Activated naive CD8-positive, alpha-beta T cell treated with anti-CD3 and anti-CD28 coated beads for 36 hours (primary cell): ENCODE results near the gene FXN. TPM values are rescaled to one million over a fixed set of nuclear protein-coding genes. Genes with fewer than 3 reads are reported as not detected.

ENCODE experiments used
- DNase-seq: peaks from one replicate; pipeline ENCODE4 v3.0.0; 2021
- H3K27ac Mint-ChIP-seq: one replicate; pipeline ENCODE4 v1.8.0; 2022; ENCODE audit warnings: mild to moderate bottlenecking, moderate library complexity, mixed read lengths
- H3K27me3 Mint-ChIP-seq: one replicate; pipeline ENCODE4 v1.8.0; 2022; ENCODE audit warnings: mild to moderate bottlenecking, mixed read lengths
- H3K36me3 Mint-ChIP-seq: one replicate; pipeline ENCODE4 v1.8.0; 2021; ENCODE audit warnings: mild to moderate bottlenecking, mixed read lengths
- H3K4me1 Mint-ChIP-seq: one replicate; pipeline ENCODE4 v1.8.0; 2021; ENCODE audit warnings: mixed read lengths
- H3K4me3 Mint-ChIP-seq: one replicate; pipeline ENCODE4 v1.8.0; 2022; ENCODE audit warnings: mild to moderate bottlenecking, moderate library complexity, mixed read lengths
- H3K9me3 Mint-ChIP-seq: one replicate; pipeline ENCODE4 v1.8.0; 2022; ENCODE audit warnings: mixed read lengths
- total RNA-seq, 2 experiments: library from RNA; stranded (reverse); gene quantifications; one replicate each; pipeline ENCODE4 v1.2.3, GENCODE V29; 2021

FXN gene
- total RNA-seq, 2 experiments from 2014 or later: 32.0 to 35.9 TPM

GRCh38 chr9:69145144-69145715 is 109.7 kb downstream of the FXN start:
- Mint-ChIP-seq H3K27ac (no peak overlapping the region), H3K4me3 (no peak overlapping the region), H3K27me3 (no peaks in the 10 kb centered on the region), H3K36me3 (no peaks in the 10 kb centered on the region), H3K9me3 (no peaks in the 10 kb centered on the region), H3K4me1 (no peaks in the 10 kb centered on the region)
- DNase-seq: no peak

GRCh38 chr9:69147041-69147834 is 111.7 kb downstream of the FXN start:
- Mint-ChIP-seq H3K4me1 (no peaks in the 10 kb centered on the region), H3K36me3 (no peaks in the 10 kb centered on the region), H3K9me3 (no peaks in the 10 kb centered on the region), H3K27ac (no peak overlapping the region), H3K4me3 (no peak overlapping the region), H3K27me3 (no peaks in the 10 kb centered on the region)
- DNase-seq: no peak

- no peaks in the 10 kb centered on the region for H3K4me1 Mint-ChIP-seq
- H3K9me3 Mint-ChIP-seq: no peaks in the 10 kb centered on the region
- DNase-seq: no peak
- H3K27ac Mint-ChIP-seq: no peak overlapping the region
- H3K36me3 Mint-ChIP-seq: no peaks in the 10 kb centered on the region
- H3K4me3 Mint-ChIP-seq: no peak overlapping the region
- no peaks in the 10 kb centered on the region for H3K27me3 Mint-ChIP-seq
These were observed 113.8 kb downstream of the FXN start for GRCh38 chr9:69149321-69149807.

Other genes starting within 250 kb of the FXN start
- not detected for gene PRKACG, start 21.6 kb upstream of the FXN start, total RNA-seq
- 1 to 10 TPM; 4.1 to 5.9 TPM for gene TJP2, start 138.5 kb downstream of the FXN start, total RNA-seq